WTC11 (cell line): ENCODE results near the gene USP13. TPM values are rescaled to one million over a fixed set of nuclear protein-coding genes. Genes with fewer than 3 reads are reported as not detected.

ENCODE experiments used
- AFF4 ChIP-seq: sonication (generic); formaldehyde crosslinking; IDR thresholded peaks from 2 replicates; pipeline ENCODE4 v1.8.1; 2023; ENCODE audit warnings: mild to moderate bottlenecking, missing genetic modification reagents, borderline replicate concordance
- AR ChIP-seq: fragments of 250-450 bp; sonication (Bioruptor Pico); IDR thresholded peaks from 2 replicates; pipeline ENCODE4 v1.9.0; 2021; ENCODE audit warnings: mild to moderate bottlenecking
- ARID4B ChIP-seq: sonication (generic); formaldehyde crosslinking; IDR thresholded peaks from 2 replicates; pipeline ENCODE4 v1.8.0; 2023; ENCODE audit warnings: missing genetic modification reagents, mild to moderate bottlenecking, borderline replicate concordance
- CREM ChIP-seq: sonication (generic); formaldehyde crosslinking; IDR thresholded peaks from 2 replicates; pipeline ENCODE4 v1.8.1; 2022; ENCODE audit warnings: mild to moderate bottlenecking, missing genetic modification reagents, moderate library complexity
- E2F4 ChIP-seq: sonication (generic); formaldehyde crosslinking; IDR thresholded peaks from 2 replicates; pipeline ENCODE4 v1.8.1; 2022; ENCODE audit warnings: low read depth, mild to moderate bottlenecking, moderate library complexity, missing genetic modification reagents, borderline replicate concordance
- ERG ChIP-seq: fragments of 250-450 bp; sonication (Bioruptor Pico); IDR thresholded peaks from 2 replicates; pipeline ENCODE4 v1.8.0; 2021; ENCODE audit warnings: mild to moderate bottlenecking
- GRHL2 ChIP-seq: fragments of 250-450 bp; sonication (Bioruptor Pico); IDR thresholded peaks from 2 replicates; pipeline ENCODE4 v1.8.0; 2022; ENCODE audit warnings: mild to moderate bottlenecking, moderate library complexity; ENCODE audit not compliant: insufficient replicate concordance, severe bottlenecking
- IRF1 ChIP-seq: sonication (generic); formaldehyde crosslinking; IDR thresholded peaks from 2 replicates; pipeline ENCODE4 v1.8.0; 2023; ENCODE audit warnings: missing genetic modification reagents
- NFE2L1 ChIP-seq: sonication (generic); formaldehyde crosslinking; IDR thresholded peaks from 2 replicates; pipeline ENCODE4 v1.8.1; 2023; ENCODE audit warnings: missing genetic modification reagents
- NFYB ChIP-seq: sonication (generic); formaldehyde crosslinking; conservative IDR thresholded peaks from 2 replicates; pipeline ENCODE4 v1.8.0; 2022; ENCODE audit warnings: low read depth, missing genetic modification reagents
- NR1H2 ChIP-seq: sonication (generic); formaldehyde crosslinking; IDR thresholded peaks from 2 replicates; pipeline ENCODE4 v1.9.0; 2021; ENCODE audit warnings: mild to moderate bottlenecking, moderate library complexity, missing genetic modification reagents
- NR2C2 ChIP-seq: sonication (generic); formaldehyde crosslinking; IDR thresholded peaks from 2 replicates; pipeline ENCODE4 v1.8.0; 2022; ENCODE audit warnings: mild to moderate bottlenecking, missing genetic modification reagents
- PRDM15 ChIP-seq: sonication (generic); formaldehyde crosslinking; IDR thresholded peaks from 2 replicates; pipeline ENCODE4 v1.8.0; 2022; ENCODE audit warnings: missing genetic modification reagents
- RORB ChIP-seq: fragments of 250-450 bp; sonication (Bioruptor Pico); IDR thresholded peaks from 2 replicates; pipeline ENCODE4 v1.9.0; 2021; ENCODE audit warnings: mild to moderate bottlenecking
- ZBTB21 ChIP-seq: sonication (generic); formaldehyde crosslinking; IDR thresholded peaks from 2 replicates; pipeline ENCODE4 v1.8.1; 2023; ENCODE audit warnings: mild to moderate bottlenecking, missing genetic modification reagents, borderline replicate concordance
- ZBTB43 ChIP-seq: sonication (generic); formaldehyde crosslinking; IDR thresholded peaks from 2 replicates; pipeline ENCODE4 v1.8.1; 2023; ENCODE audit warnings: mild to moderate bottlenecking, missing genetic modification reagents
- ZNF219 ChIP-seq: sonication (generic); formaldehyde crosslinking; IDR thresholded peaks from 2 replicates; pipeline ENCODE4 v1.8.0; 2023; ENCODE audit warnings: missing genetic modification reagents, mild to moderate bottlenecking, borderline replicate concordance
- total RNA-seq: library from RNA; stranded (reverse); gene quantifications from 3 replicates; pipeline ENCODE4 v1.2.3, GENCODE V29; 2021

Gene USP13
- total RNA-seq, 1 experiment from 2014 or later, result 26.8 TPM

- TF ChIP-seq ARID4B, result peak; percentile 20; the same call in 1 of the 2 replicates
- no peak for TF ChIP-seq RORB (CRISPR knock-in tag)
- no peak for TF ChIP-seq E2F4 (CRISPR knock-in tag)
- no peak for TF ChIP-seq NR2C2 (CRISPR knock-in tag)
- TF ChIP-seq AFF4, result no peak
- no peak for TF ChIP-seq ZNF219 (CRISPR knock-in tag)
- TF ChIP-seq AR (CRISPR knock-in tag), result no peak
- TF ChIP-seq ZBTB43, result no peak
- peak; percentile 36; the same call in 1 of the 2 replicates for TF ChIP-seq NFE2L1 (CRISPR knock-in tag)
- no peak for TF ChIP-seq GRHL2 (CRISPR knock-in tag)
- no peak for TF ChIP-seq NR1H2
- TF ChIP-seq ERG (CRISPR knock-in tag), result no peak
- TF ChIP-seq PRDM15 (CRISPR knock-in tag), result no peak
- TF ChIP-seq CREM (CRISPR knock-in tag), result no peak
- TF ChIP-seq NFYB (CRISPR knock-in tag), result no peak; the same call in 1 of the 2 replicates
- 0 out of 2 replicates have a peak, but pooled peaks have one; percentile 24 for TF ChIP-seq IRF1 (CRISPR knock-in tag)
- TF ChIP-seq ZBTB21 (CRISPR knock-in tag), result no peak
Measured at GRCh38 chr3:179653096-179653797, 407 bp downstream of the USP13 start (continued).
